Measurements from ENCODE around the gene ARHGAP30.

GRCh38 chr1:161114556-161114955 is 44.9 kb upstream of the ARHGAP30 start:
- no peak for TF ChIP-seq YY1 (IDR thresholded peaks at IDR 0.05; ENCODE audit: low read depth)
- TF ChIP-seq CREB1 (IDR thresholded peaks at IDR 0.05; ENCODE audit: low read depth) = no peak
- TF ChIP-seq REST (IDR thresholded peaks at IDR 0.05; ENCODE audit: low read depth) = no peak
- no peak for TF ChIP-seq EGR1 (IDR thresholded peaks at IDR 0.05)
- TF ChIP-seq TAF1 (IDR thresholded peaks at IDR 0.05; ENCODE audit: low read depth) = no peak
- no peak for TF ChIP-seq TEAD4 (IDR thresholded peaks at IDR 0.05)
- TF ChIP-seq, protein P1, sequence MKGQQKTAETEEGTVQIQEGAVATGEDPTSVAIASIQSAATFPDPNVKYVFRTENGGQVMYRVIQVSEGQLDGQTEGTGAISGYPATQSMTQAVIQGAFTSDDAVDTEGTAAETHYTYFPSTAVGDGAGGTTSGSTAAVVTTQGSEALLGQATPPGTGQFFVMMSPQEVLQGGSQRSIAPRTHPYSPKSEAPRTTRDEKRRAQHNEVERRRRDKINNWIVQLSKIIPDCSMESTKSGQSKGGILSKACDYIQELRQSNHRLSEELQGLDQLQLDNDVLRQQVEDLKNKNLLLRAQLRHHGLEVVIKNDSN (IDR thresholded peaks at IDR 0.05) = no peak
- TF ChIP-seq RAD21 (IDR thresholded peaks at IDR 0.05; ENCODE audit: low read depth) = no peak
- TF ChIP-seq MAX (IDR thresholded peaks at IDR 0.05) = no peak
- no peak for TF ChIP-seq NFIC (IDR thresholded peaks at IDR 0.05)

All from Ishikawa (cell line).